ENCODE measurements around the gene FOCAD. TPM values are rescaled to one million over a fixed set of nuclear protein-coding genes. Genes with fewer than 3 reads are reported as not detected.

The FOCAD gene
- total RNA-seq, 1 donor from 2014 or later = 233 TPM

- DNase-seq = peak; percentile 12
Measured at GRCh38 chr9:20683351-20684034, 566 bp upstream of the FOCAD start.

GRCh38 chr9:20684875-20685696 is 1.0 kb downstream of the FOCAD start:
- DNase-seq = no peak

GRCh38 chr9:20685769-20686168 is 1.7 kb downstream of the FOCAD start:
- no peak for DNase-seq

GRCh38 chr9:20689833-20690232 is 5.8 kb downstream of the FOCAD start:
- DNase-seq = no peak

- DNase-seq = no peak
Measured at GRCh38 chr9:20692554-20692953, 8.5 kb downstream of the FOCAD start.

- no peak for DNase-seq
Measured at GRCh38 chr9:20693068-20693467, 9.0 kb downstream of the FOCAD start.

- no peak for DNase-seq
Measured at GRCh38 chr9:20694248-20694647, 10.2 kb downstream of the FOCAD start.

- no peak for DNase-seq
Measured at GRCh38 chr9:20697021-20697719, 13.1 kb downstream of the FOCAD start.

GRCh38 chr9:20698782-20699181 is 14.7 kb downstream of the FOCAD start:
- DNase-seq = no peak

GRCh38 chr9:20701060-20701459 is 17.0 kb downstream of the FOCAD start:
- no peak for DNase-seq

- no peak for DNase-seq
Measured at GRCh38 chr9:20702570-20702969, 18.5 kb downstream of the FOCAD start.

GRCh38 chr9:20703146-20703545 is 19.1 kb downstream of the FOCAD start:
- DNase-seq = no peak

GRCh38 chr9:20707708-20708107 is 23.6 kb downstream of the FOCAD start:
- no peak for DNase-seq

- DNase-seq = no peak
Measured at GRCh38 chr9:20713172-20713571, 29.1 kb downstream of the FOCAD start.

- no peak for DNase-seq
Measured at GRCh38 chr9:20714442-20715415, 30.7 kb downstream of the FOCAD start.

- DNase-seq = peak; percentile 17
Measured at GRCh38 chr9:20722221-20722620, 38.2 kb downstream of the FOCAD start.

- no peak for DNase-seq
Measured at GRCh38 chr9:20725675-20726074, 41.6 kb downstream of the FOCAD start.

GRCh38 chr9:20726144-20726543 is 42.1 kb downstream of the FOCAD start:
- no peak for DNase-seq

- no peak for DNase-seq
Measured at GRCh38 chr9:20728493-20729220, 44.6 kb downstream of the FOCAD start.

- no peak for DNase-seq
Measured at GRCh38 chr9:20729523-20729922, 45.5 kb downstream of the FOCAD start.

- DNase-seq = no peak
Measured at GRCh38 chr9:20732118-20732517, 48.1 kb downstream of the FOCAD start.
